Measurements from ENCODE around the gene DOK6. TPM values are rescaled to one million over a fixed set of nuclear protein-coding genes. Genes with fewer than 3 reads are reported as not detected.

DOK6 gene
- total and polyA plus RNA-seq, 2 donors (not counting 3 experiments of a cell fraction or from before 2014, with no cell fraction given) = under 0.01 TPM; not detected in 1

GRCh38 chr18:69804776-69805501, 404.3 kb downstream of the DOK6 start:
- dilution Hi-C loops (cut with MboI; ENCODE audit: extremely low pct_ligation_motif_present, low sequenced_read_pairs) = no loop called here
- FAIRE-seq = no peak

More at GRCh38 chr18:69804776-69805501, 404.3 kb downstream of the DOK6 start:
- H3K9me1 ChIP-seq (replicated peaks; ENCODE audit: control insufficient read depth, extremely low read depth, insufficient read depth, low read length) = no peaks in the 10 kb centered on the region
- no peaks in the 10 kb centered on the region for H4K20me1 ChIP-seq (replicated peaks; ENCODE audit: control insufficient read depth, extremely low read depth, insufficient read depth, low read length)
- H3K27me3 ChIP-seq (ENCODE audit: control insufficient read depth in 2 of 2, insufficient read depth in 2 of 2, low read length in 2 of 2) = no peaks in the 10 kb centered on the region
- no peak overlapping the region for H3K4me2 ChIP-seq (ENCODE audit: insufficient read depth, low read length)
- POLR2A ChIA-PET = no interaction called here
- no peak overlapping the region for H3K9ac ChIP-seq (replicated peaks; ENCODE audit: extremely low read depth, insufficient read depth, low read length)
- no TSS peak for BruUV-seq (replicated peaks)
- DNase-seq (ENCODE audit: low read depth, low spot score) = no peak
- intact Hi-C loops (cut with micrococcal nuclease) = no loop called here
- no peaks in the 10 kb centered on the region for H3K9me3 ChIP-seq (replicated peaks; ENCODE audit: control insufficient read depth, insufficient read depth, low read length)
- TF ChIP-seq POLR2AphosphoS5 (IDR thresholded peaks at IDR 0.05; ENCODE audit: insufficient read depth, low read depth, low read length) = no peak
- TF ChIP-seq POLR2A (IDR thresholded peaks at IDR 0.05; ENCODE audit: low read depth, low read length) = no peak
- no peak for TF ChIP-seq FOS (IDR thresholded peaks at IDR 0.05; ENCODE audit: borderline replicate concordance, insufficient read depth, low read length)
- TF ChIP-seq MYC (IDR thresholded peaks at IDR 0.05; ENCODE audit: low read depth, low read length) = no peak
- TF ChIP-seq GATA2 (IDR thresholded peaks at IDR 0.05; ENCODE audit: insufficient read depth, insufficient read length, low read depth, low read length) = no peak
- TF ChIP-seq, protein P1, sequence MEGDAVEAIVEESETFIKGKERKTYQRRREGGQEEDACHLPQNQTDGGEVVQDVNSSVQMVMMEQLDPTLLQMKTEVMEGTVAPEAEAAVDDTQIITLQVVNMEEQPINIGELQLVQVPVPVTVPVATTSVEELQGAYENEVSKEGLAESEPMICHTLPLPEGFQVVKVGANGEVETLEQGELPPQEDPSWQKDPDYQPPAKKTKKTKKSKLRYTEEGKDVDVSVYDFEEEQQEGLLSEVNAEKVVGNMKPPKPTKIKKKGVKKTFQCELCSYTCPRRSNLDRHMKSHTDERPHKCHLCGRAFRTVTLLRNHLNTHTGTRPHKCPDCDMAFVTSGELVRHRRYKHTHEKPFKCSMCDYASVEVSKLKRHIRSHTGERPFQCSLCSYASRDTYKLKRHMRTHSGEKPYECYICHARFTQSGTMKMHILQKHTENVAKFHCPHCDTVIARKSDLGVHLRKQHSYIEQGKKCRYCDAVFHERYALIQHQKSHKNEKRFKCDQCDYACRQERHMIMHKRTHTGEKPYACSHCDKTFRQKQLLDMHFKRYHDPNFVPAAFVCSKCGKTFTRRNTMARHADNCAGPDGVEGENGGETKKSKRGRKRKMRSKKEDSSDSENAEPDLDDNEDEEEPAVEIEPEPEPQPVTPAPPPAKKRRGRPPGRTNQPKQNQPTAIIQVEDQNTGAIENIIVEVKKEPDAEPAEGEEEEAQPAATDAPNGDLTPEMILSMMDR (IDR thresholded peaks at IDR 0.05; ENCODE audit: extremely low read depth in 1 of 2, insufficient read depth in 1 of 2, low read depth in 1 of 2, low read length in 2 of 2) = no peak
- TF ChIP-seq MAX (IDR thresholded peaks at IDR 0.05; ENCODE audit: insufficient read depth, insufficient read length) = no peak
- no peak for TF ChIP-seq JUN (IDR thresholded peaks at IDR 0.05; ENCODE audit: borderline replicate concordance, insufficient read depth, insufficient read length, low read depth)
- TF ChIP-seq EZH2 (IDR thresholded peaks at IDR 0.05; ENCODE audit: borderline replicate concordance, low read depth, low read length, severe bottlenecking) = no peak
- no peaks in the 10 kb centered on the region for H3K79me2 ChIP-seq (ENCODE audit: control insufficient read depth, insufficient read depth, low read length)
- no peak overlapping the region for H3K4me3 ChIP-seq (replicated peaks in 1 of 3; ENCODE audit: insufficient read depth in 1 of 3, low read depth in 1 of 3, low read length in 3 of 3)
- H3K4me1 ChIP-seq (ENCODE audit: control insufficient read depth, extremely low read depth, insufficient read depth, low read length) = no peaks in the 10 kb centered on the region
- H3K27ac ChIP-seq (ENCODE audit: insufficient read depth, low read depth, low read length) = no peak overlapping the region
- CTCF ChIA-PET = no interaction called here
- no peaks in the 10 kb centered on the region for H3K36me3 ChIP-seq (ENCODE audit: control insufficient read depth in 2 of 2, extremely low read depth in 1 of 2, insufficient read depth in 2 of 2, low read length in 2 of 2)
- no peak overlapping the region for H2AFZ ChIP-seq (ENCODE audit: low read depth, low read length)

Data from endothelial cell of umbilical vein (primary cell).